HL-60 (cell line): ENCODE measurements around the gene NOVA2.

Experiments used
- GABPA ChIP-seq: IDR thresholded peaks from 2 replicates; pipeline ENCODE4 v1.6.1; 2012; ENCODE audit warnings: low read depth
- POLR2AphosphoS5 ChIP-seq: IDR thresholded peaks from 2 replicates; pipeline ENCODE4 v1.6.1; 2012; ENCODE audit warnings: low read depth
- SPI1 ChIP-seq: IDR thresholded peaks from 2 replicates; pipeline ENCODE4 v1.6.1; 2012; ENCODE audit warnings: low read depth, mild to moderate bottlenecking, borderline replicate concordance
- TF ChIP-seq, protein P1 (sequence below): IDR thresholded peaks from one replicate; pipeline ENCODE4 v1.5.1; 2011; ENCODE audit warnings: low read length, control low read depth, inconsistent platforms; ENCODE audit not compliant: insufficient read depth
- TF ChIP-seq, protein P2 (sequence below): IDR thresholded peaks from 2 replicates; pipeline ENCODE4 v1.6.1; 2012; ENCODE audit warnings: low read depth; ENCODE audit not compliant: insufficient replicate concordance

DNA sequence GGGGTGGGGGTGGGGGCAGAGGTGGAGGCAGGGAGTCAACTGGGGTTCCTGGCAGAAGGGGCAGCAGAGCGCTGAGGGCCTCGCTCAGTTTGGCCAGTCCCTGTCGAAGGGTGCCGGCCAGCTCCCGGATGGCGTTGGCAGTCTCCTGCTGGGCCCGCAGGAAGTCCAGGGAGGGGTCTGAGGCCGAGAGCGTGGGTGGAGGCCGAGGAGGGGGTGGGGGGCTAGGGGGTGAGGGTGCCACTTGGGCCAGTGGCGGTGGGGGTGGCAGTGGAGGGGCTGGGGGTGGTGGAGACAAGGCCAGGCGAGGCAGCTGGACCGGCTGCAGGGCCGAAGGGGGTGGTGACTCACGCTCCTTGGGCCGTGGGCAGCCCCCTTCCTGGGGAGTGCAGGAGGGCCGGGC is 82.8 kb downstream of the NOVA2 start:
- TF ChIP-seq, protein P1, sequence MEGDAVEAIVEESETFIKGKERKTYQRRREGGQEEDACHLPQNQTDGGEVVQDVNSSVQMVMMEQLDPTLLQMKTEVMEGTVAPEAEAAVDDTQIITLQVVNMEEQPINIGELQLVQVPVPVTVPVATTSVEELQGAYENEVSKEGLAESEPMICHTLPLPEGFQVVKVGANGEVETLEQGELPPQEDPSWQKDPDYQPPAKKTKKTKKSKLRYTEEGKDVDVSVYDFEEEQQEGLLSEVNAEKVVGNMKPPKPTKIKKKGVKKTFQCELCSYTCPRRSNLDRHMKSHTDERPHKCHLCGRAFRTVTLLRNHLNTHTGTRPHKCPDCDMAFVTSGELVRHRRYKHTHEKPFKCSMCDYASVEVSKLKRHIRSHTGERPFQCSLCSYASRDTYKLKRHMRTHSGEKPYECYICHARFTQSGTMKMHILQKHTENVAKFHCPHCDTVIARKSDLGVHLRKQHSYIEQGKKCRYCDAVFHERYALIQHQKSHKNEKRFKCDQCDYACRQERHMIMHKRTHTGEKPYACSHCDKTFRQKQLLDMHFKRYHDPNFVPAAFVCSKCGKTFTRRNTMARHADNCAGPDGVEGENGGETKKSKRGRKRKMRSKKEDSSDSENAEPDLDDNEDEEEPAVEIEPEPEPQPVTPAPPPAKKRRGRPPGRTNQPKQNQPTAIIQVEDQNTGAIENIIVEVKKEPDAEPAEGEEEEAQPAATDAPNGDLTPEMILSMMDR, result no peak
- TF ChIP-seq POLR2AphosphoS5, result no peak
- TF ChIP-seq, protein P2, sequence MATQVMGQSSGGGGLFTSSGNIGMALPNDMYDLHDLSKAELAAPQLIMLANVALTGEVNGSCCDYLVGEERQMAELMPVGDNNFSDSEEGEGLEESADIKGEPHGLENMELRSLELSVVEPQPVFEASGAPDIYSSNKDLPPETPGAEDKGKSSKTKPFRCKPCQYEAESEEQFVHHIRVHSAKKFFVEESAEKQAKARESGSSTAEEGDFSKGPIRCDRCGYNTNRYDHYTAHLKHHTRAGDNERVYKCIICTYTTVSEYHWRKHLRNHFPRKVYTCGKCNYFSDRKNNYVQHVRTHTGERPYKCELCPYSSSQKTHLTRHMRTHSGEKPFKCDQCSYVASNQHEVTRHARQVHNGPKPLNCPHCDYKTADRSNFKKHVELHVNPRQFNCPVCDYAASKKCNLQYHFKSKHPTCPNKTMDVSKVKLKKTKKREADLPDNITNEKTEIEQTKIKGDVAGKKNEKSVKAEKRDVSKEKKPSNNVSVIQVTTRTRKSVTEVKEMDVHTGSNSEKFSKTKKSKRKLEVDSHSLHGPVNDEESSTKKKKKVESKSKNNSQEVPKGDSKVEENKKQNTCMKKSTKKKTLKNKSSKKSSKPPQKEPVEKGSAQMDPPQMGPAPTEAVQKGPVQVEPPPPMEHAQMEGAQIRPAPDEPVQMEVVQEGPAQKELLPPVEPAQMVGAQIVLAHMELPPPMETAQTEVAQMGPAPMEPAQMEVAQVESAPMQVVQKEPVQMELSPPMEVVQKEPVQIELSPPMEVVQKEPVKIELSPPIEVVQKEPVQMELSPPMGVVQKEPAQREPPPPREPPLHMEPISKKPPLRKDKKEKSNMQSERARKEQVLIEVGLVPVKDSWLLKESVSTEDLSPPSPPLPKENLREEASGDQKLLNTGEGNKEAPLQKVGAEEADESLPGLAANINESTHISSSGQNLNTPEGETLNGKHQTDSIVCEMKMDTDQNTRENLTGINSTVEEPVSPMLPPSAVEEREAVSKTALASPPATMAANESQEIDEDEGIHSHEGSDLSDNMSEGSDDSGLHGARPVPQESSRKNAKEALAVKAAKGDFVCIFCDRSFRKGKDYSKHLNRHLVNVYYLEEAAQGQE, result no peak
- no peak for TF ChIP-seq GABPA
- no peak for TF ChIP-seq SPI1
